BE2C (cell line): ENCODE measurements around the gene OLFML3.

Experiments used
- DNase-seq: peaks from one replicate; pipeline ENCODE4 v3.0.0-alpha.2; 2020
- H3K27me3 ChIP-seq: fragments of 250-450 bp; sonication (Bioruptor Pico); 2 replicates; pipeline ENCODE4 v1.5.1; 2020; ENCODE audit warnings: mild to moderate bottlenecking
- H3K36me3 ChIP-seq: fragments of 250-450 bp; sonication (Bioruptor Pico); 2 replicates; pipeline ENCODE4 v1.5.1; 2020; ENCODE audit warnings: mild to moderate bottlenecking
- H3K4me1 ChIP-seq: fragments of 250-450 bp; sonication (Bioruptor Pico); 2 replicates; pipeline ENCODE4 v1.5.1; 2020
- H3K4me3 ChIP-seq: 2 replicates; pipeline ENCODE4 v1.5.1; 2011; ENCODE audit warnings: low read depth, low read length
- H3K9me3 ChIP-seq: fragments of 250-450 bp; sonication (Bioruptor Pico); 2 replicates; pipeline ENCODE4 v1.5.1; 2020
- CTCF ChIP-seq: IDR thresholded peaks from 2 replicates; pipeline ENCODE4 v1.5.1; 2012; ENCODE audit warnings: mild to moderate bottlenecking, low read depth, low read length

OLFML3 gene

DNA sequence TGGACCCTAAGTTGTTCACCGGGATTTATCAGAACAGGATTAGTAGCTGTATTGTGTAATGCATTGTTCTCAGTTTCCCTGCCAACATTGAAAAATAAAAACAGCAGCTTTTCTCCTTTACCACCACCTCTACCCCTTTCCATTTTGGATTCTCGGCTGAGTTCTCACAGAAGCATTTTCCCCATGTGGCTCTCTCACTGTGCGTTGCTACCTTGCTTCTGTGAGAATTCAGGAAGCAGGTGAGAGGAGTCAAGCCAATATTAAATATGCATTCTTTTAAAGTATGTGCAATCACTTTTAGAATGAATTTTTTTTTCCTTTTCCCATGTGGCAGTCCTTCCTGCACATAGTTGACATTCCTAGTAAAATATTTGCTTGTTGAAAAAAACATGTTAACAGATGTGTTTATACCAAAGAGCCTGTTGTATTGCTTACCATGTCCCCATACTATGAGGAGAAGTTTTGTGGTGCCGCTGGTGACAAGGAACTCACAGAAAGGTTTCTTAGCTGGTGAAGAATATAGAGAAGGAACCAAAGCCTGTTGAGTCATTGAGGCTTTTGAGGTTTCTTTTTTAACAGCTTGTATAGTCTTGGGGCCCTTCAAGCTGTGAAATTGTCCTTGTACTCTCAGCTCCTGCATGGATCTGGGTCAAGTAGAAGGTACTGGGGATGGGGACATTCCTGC, 3.9 kb upstream of the OLFML3 start:
- no peak for DNase-seq
- Histone ChIP-seq H3K36me3 (peaks cover 22% of the 10 kb centered on the region), H3K27me3 (no peaks in the 10 kb centered on the region), H3K9me3 (no peaks in the 10 kb centered on the region), H3K4me3 (no peak overlapping the region), H3K4me1 (peaks cover 10% of the 10 kb centered on the region)
- TF ChIP-seq CTCF, result no peak

GRCh38 chr1:113976609-113977278, 2.5 kb upstream of the OLFML3 start:
- Histone ChIP-seq H3K4me3 (no peak overlapping the region), H3K36me3 (peaks cover 12% of the 10 kb centered on the region), H3K4me1 (peaks cover 10% of the 10 kb centered on the region), H3K9me3 (no peaks in the 10 kb centered on the region), H3K27me3 (no peaks in the 10 kb centered on the region)
- TF ChIP-seq CTCF, result peak; percentile 72
- no peak for DNase-seq

- no peaks in the 10 kb centered on the region for H3K27me3 ChIP-seq
- H3K4me3 ChIP-seq, result no peak overlapping the region
- H3K36me3 ChIP-seq, result peaks cover 5% of the 10 kb centered on the region; the same call in 1 of the 2 replicates
- peaks cover 10% of the 10 kb centered on the region for H3K4me1 ChIP-seq
- no peaks in the 10 kb centered on the region for H3K9me3 ChIP-seq
- no peak for DNase-seq
- TF ChIP-seq CTCF, result no peak
Measured at GRCh38 chr1:113977906-113978305, 1.4 kb upstream of the OLFML3 start.

- Histone ChIP-seq H3K4me3 (no peak overlapping the region), H3K27me3 (no peaks in the 10 kb centered on the region), H3K36me3 (no peaks in the 10 kb centered on the region), H3K4me1 (peaks cover 10% of the 10 kb centered on the region), H3K9me3 (no peaks in the 10 kb centered on the region)
- peak; percentile 76 for DNase-seq
- TF ChIP-seq CTCF, result no peak
Measured at GRCh38 chr1:113980110-113980509, 836 bp downstream of the OLFML3 start.

- DNase-seq, result peak; percentile 28
Measured at GRCh38 chr1:113981962-113982931, 3.0 kb downstream of the OLFML3 start.

More at GRCh38 chr1:113981962-113982931, 3.0 kb downstream of the OLFML3 start:
- H3K36me3 ChIP-seq, result no peaks in the 10 kb centered on the region
- no peaks in the 10 kb centered on the region for H3K9me3 ChIP-seq
- no peak overlapping the region for H3K4me3 ChIP-seq
- TF ChIP-seq CTCF, result no peak
- H3K27me3 ChIP-seq, result no peaks in the 10 kb centered on the region
- H3K4me1 ChIP-seq, result peaks cover 10% of the 10 kb centered on the region
